Measurements from ENCODE around the gene STX18.
A peak's percentile ranks its signal among the peaks of the same experiment; 100 is the strongest.
"Not testable (repeated sequence)": the region's sequence is repeated elsewhere in the genome, so short reads cannot be mapped to it uniquely, and the experiment has no call there.

Gene STX18

DNA sequence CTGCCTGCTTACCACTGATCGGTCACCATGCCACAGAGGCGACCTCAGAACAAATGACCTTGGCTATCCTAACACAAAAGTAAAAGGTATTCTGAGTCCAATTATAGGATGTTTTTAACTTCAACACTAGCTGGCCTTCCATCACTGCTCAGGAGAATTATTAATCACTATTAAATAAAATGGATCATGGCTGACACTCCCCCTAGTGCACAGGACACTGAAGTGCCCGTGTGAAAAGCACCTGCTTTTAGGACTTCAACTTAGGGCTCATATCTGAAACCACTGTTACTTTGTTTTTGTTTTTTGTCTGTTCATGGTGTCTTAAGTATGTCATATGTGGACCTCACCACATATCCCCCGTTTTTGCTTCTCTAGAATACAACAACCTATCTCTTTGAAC, 33.9 kb downstream of the STX18 start:
- DNase-seq (ENCODE audit: low read depth), result no peak

GRCh38 chr4:4507403-4507802, 34.4 kb downstream of the STX18 start:
- DNase-seq (ENCODE audit: low read depth), result no peak

DNA sequence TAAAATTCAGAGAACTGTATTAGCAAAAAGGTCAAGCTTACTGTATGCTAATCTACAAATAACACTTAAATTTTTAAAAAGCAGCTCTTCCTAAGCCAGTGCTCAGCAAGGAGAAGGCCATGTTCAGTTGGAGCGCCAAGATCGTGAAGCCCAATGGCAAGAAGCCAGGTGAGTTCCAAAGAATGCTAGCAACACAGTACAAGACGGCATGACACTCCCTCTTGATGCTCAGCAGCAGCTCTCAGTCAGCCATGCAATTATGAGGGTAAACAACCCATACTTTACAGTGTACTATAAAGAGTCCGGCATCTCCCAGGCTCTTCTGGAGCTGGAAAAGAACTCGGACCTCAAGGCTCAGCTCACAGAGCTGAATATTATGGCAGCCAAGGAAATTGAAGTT, 34.9 kb downstream of the STX18 start:
- no peak for DNase-seq (ENCODE audit: low read depth)

DNA sequence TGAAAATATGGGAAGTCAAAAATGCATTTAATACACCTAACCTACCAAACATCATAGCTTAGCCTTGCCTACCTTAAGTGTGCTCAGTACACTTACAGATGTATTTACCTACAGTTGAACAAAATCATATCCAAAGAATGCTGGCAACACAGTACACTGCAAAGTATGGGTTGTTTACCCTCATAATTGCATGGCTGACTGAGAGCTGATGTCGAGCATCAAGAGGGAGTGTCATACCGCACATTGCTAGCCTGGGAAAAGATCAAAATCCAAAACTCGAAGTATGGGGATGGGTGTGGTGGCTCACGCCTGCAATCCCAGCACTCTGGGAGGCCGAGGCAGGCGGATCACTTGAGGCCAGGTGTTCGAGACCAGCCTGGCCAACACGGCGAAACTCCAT, 36.6 kb downstream of the STX18 start:
- DNase-seq (ENCODE audit: low read depth), result not testable (repeated sequence)

- DNase-seq (ENCODE audit: low read depth), result no peak
Observed at GRCh38 chr4:4504783-4505182, 37.1 kb downstream of the STX18 start.

DNA sequence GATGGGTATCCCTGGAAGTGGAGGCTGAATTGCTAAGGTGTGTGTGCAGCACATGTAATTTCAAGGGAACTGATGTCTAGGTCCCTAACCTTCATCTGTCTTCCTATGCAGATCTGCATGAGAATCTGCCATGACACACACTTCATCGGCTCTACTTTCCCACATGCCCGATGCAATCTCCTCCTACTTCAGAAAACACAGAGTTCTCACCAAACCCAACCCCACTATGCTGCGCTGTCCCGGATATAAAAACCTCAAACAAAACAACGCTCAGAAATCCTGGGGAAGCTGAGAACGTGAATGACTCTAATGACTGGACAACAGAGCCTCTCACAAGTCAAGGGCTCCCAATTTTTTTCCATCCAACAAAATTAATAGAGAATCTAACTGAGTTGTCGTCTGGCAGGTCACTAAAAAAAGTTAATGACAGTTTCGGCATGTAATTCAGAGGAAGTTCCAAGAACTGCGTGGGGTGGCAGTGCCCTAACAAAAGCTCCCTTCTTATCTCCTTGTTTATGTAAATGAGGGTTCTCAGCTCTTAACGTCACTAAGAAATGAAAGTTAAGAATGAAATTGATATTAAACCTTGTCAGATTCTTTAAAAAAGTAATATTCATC, 39.0 kb downstream of the STX18 start:
- DNase-seq (ENCODE audit: low read depth), result peak; percentile 12

DNA sequence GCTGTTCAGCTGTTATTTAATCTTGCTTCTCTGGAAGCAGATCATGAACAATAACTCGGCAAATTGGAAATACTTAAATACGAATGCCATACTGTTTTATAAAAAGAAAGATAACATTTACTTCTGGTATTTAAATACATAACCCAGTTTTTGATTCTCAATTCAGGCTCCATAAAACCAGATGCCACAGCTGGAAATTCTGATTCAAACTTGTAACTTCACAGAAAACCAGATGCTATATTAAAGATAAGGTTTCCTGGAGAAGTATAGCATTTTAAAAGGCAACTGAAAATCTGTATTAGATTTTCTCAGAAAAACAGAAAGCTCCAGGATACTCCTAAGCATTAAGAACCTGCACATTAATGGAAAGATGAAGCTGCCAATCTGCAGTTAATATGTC, 40.2 kb downstream of the STX18 start:
- DNase-seq (ENCODE audit: low read depth), result no peak

DNA sequence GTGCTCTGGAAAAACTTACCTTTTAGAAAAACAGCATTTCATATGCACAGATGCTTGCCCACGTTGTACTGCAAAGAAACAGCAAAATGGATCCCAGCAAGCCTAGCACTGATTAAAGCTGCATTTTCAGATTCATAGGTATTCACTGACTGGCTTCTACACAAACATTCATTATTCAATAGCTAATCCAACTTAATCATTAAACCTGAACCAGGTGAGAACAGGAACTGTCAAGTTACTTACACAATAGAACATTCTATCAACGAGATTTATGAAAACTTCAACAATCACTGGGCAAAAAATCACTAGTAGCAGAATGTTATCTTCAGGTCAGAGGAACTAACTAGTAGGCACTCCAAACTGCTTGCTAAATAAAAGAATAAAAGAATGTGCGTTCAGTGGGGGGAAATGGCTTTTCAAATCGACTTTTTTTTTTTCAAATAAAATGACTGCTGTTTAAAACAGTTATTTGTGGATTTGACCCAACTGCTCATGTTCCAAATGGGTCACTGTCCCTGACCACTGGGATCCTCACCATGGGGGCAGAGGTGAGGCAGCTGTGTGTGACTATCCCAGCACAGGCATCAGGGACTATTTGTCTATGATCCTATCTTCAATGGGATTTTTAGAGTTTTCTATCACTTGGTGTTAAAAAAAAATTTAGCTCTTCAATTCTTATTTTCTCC, 42.3 kb downstream of the STX18 start:
- no peak for DNase-seq (ENCODE audit: low read depth)

DNA sequence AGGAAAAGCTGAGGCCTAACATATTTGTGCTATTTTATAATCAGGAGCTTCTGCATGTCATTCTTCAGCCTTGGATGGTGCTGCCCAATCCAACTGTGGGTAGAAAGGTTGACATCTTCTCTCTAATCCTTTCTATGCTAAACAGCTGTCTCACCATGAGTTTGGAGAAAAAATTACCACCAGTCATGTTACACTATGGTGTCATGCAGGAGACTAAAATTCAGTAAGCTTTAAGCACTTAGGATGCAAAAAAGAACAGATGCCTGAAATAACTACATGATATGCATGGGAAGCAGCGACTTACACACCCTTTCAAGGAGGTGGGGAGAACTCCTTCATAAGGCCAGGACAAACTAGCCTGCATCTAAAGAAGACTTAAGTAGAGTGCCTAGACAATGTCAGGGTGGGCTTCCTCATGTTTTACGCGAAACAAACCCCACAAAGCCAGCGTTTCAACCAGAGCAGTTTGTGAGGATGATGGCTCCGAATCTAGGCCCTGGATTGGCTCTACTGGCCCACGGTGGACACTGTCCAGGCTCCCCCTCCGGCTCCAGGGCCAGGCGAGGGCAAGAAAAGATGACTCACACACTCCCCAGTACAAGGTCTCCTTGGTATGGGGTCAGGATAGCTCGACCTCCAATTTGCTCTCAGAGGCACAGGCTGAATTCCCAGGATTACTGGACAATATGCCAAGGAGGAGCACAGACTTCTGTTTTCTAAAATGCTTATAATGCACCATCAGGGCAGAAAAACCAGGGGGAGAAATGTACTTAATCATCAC, 45.1 kb downstream of the STX18 start:
- no peak for DNase-seq (ENCODE audit: low read depth)

- no peak for DNase-seq (ENCODE audit: low read depth)
Observed at GRCh38 chr4:4494882-4495281, 47.0 kb downstream of the STX18 start.

DNA sequence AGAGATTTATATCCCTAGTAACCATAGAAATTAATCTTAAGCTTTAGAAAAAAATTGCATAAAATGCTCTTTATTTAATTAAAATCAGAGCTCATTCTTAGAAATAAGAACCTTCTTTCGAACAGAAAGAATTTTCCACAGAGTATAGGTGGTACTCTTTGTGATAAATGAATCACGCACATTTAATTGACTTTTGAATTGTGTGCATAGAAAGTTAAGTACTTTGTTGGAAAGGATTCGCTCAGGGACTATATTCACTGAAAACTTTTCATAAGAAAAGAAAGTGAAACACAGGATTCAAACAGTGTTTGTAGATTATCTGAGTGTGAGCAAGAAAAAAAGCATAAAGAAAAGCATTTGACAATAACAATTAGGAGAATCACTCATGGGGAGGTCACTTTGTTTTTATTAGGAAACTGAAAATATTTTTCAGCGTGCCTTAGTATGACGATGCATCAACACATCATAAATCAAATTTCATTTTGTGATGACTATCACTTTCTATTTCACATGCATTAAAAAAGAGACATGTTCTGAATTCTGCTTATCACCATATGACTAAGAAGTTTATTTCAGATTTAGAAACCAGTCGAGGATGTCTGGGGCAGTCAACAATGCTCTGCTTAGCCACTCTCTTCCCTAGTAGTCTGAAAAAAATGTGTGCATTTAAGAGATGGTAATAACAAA, 49.5 kb downstream of the STX18 start:
- no peak for DNase-seq (ENCODE audit: low read depth)

DNA sequence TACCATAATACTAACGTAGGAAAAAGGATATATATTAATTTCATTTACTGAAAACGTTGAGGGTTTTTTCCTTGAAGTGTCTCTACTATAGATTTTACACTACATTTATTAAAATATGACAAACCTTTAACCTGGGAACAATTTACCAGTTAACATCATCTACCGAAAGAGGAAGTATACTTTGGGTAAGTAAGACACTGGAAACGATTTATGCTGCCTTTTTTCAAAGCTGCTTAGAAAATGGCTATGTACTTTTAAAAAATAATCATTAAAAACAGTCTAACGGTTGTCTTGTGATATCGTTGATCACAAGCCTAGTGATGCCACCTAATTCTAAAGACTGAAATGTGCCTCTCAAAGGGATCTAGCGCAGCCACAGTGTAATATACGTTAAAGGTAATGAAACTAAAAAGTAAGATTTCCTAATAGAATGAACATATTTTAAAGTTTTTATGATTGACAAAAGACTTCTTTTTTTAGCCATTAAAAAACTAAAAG, 50.4 kb downstream of the STX18 start:
- no peak for DNase-seq (ENCODE audit: low read depth)

DNA sequence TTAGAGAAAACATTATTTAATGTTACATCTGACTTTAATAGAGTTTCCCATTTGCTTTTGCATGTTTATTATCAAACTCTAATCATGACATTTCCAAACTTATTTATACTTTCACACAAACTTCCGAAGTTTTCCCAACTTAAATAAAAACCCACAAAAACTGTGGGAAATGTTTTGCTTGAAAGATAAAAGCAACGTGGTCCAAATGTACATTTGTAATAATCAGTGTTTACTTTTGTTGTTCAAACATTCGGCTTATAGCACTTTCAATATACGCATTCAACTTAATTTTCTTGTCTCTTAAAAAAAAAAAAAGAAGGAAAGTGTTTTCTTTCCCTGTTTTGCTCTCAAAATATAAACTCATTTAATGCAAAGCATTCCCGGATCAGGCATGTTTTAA, 51.0 kb downstream of the STX18 start:
- DNase-seq (ENCODE audit: low read depth), result no peak

DNA sequence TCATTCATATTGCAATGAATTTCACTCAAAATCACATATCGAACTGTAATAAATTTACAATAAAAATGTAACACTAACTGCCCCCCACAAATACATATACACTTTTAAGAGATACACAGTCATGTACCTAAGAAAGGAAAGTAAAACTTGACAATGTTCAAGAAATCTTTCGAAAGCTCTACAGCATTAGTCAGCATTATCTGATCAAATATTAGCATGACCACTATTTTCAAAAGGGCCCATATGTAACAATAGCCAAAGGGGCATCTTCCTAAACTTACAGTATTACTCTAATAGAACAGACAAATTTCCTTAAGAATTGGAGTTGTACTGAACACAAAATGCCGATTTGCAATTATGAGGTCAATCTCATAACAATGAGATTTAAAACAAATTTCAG, 51.8 kb downstream of the STX18 start:
- DNase-seq (ENCODE audit: low read depth), result no peak

DNA sequence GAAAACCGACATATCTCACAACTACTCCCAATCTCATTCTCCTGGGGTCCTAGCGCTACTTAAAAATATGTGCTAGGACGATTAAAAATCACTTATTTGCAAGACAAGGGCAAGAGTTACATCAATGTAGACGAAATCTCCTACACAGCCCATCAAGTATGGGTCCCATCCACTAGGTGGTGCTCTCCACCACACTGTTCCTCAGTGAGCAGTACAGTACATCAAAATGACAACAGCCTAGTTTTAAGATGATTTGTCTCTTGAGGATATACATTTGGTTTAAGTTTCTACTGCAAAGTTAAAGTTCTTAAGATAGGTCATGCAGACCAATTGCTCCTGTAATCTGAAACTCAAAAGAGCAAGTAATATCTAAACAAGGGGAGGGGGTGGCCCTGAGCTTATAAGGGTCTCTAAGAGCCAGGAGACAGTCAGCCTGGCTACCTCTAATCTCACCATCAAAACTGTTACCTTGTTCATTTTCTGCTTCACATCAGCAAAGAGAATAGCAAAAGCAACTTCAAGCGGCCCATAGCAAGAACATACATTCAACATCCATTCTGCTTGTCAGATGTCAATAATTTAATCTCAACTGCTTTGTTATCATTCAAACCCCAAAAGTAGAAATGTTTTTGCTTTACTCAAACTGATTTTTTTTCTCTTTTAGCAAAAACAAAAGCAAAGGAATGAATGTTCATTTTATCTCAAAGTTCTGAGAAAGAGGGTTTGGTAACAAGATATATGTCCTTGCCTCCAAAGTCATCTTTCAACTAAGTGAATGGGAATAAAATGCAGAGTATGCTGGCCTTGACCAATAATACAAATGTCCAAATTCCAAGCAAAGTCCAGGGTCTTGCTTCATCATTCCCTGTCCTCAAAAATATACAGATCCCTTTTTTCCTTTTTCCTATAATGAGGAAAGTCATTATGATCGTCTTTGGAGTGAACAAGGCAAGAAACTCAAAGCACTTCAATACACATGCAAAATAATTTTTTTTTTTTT, 53.1 kb downstream of the STX18 start:
- DNase-seq (ENCODE audit: low read depth), result peak; percentile 58

GRCh38 chr4:4486969-4487368, 54.9 kb downstream of the STX18 start:
- no peak for DNase-seq (ENCODE audit: low read depth)

DNA sequence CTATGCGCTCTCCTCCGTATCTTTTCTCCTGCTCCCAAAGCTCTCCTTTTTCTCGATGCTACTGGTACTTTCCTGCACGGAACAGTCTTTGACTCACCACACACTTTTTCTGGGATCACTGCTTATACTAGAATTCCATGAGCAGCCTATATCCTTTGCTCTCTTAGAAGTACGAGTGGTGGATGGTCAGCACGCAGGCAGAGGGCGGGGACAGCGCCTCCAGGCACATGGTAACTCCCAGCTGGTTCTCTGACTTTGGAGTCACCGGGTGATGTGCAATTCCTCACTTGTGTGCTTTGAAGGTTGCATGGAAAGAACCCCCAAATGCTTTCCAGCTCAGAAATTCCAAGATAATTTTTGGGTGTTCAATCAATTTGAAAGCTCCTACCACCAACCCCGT, 56.0 kb downstream of the STX18 start:
- no peak for DNase-seq (ENCODE audit: low read depth)

- no peak for DNase-seq (ENCODE audit: low read depth)
Observed at GRCh38 chr4:4481399-4481994, 60.4 kb downstream of the STX18 start.

DNA sequence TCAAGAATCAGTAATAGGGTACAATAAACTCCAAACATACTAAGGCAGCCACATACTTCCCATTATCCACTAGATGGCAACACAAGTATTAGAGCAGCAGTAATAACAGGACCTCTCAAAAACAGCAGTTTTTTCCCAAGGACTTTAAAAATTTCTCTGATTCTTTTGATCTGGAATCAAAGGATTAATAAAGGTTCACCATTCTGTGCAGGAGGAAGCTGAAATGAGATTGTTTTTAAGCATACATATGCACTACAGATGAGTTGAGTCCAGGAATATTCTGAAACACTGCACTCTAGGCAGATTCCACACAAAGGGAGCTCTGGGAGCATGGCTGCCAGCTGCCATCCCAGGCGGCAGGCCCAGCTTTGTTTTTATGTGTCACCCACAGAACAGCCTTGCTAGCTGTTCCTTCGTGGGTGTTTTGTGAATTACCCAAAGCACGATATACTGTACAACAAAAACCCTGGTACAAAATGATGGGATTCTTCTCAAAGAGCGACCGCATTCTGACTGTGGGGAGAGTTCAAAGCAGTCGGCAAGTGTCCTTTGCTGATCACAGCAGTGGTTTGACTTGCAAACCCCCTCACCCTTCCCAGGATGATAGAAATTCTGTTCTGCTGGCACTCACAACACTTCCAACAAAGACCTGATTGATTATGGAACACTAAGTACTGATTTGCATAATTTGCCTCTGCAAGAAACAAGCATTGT, 61.0 kb downstream of the STX18 start:
- DNase-seq (ENCODE audit: low read depth), result no peak

GRCh38 chr4:4480205-4480604, 61.6 kb downstream of the STX18 start:
- no peak for DNase-seq (ENCODE audit: low read depth)
